ENCODE measurements around the gene MESP1.
"Not testable (repeated sequence)": the region's sequence is repeated elsewhere in the genome, so short reads cannot be mapped to it uniquely, and the experiment has no call there.

MESP1 gene

DNA sequence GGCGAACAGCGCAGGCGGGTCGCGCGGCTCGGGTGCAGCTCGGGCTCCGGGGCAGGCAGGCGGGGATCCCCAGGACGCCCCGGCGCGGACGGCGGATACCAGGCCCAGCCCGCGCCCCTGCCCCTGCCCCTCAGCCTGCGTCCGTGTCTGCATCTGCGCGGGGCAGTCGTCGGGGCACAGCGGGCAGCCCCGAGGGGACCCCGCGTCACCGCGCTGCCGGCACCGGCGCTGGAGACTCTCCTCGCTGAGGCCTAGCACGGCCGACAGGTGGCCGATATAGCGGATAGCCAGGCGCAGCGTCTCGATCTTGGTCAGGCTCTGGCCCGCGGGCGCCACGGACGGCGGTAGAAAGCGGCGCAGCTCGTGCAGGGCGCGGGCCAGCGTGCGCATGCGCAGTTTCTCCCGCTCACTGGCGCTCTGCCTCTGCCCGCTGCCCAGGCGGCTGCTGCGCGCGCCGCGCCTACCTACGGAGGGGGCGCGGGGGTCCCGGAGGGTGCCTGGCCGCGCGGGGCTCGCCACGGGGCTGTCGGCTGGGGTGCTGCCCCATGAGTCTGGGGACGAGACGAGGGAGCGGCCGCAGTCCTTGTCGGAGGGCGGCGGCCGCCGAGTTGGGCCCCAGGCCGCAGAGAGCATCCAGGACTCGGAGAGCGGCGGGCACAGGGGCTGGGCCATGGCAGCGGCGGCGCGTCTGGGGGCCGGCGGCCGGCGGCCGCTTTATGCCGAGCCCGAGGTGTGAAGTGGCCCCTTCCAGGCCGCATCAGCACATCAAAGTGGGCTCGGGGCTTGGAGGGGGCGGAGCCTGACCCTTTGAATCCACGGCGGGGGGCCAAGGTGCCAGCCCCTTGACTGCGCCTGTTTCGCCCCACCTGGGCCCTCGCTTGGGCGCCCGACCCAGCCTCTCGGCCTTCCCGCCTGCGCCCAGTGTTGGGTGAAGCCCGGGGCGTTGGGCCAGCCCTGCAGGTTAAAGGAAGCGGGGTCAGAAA lies at the start of gene MESP1:
Gene MESP1 (minus strand): TSS at position 690 of the 983 bp plus-strand sequence. CDS start 18 bp downstream, at position 672.
- peak; percentile 75 to 79 (median 75) for DNase-seq (ENCODE audit: low read depth in 3 of 3, low spot score in 1 of 3)

- DNase-seq (ENCODE audit: low read depth in 3 of 3, low spot score in 1 of 3) = no peak
These were observed 49.0 kb upstream of the MESP1 start for GRCh38 chr15:89799918-89800498.

GRCh38 chr15:89799011-89799911 lies 48.2 kb upstream of the MESP1 start:
- no peak for DNase-seq (ENCODE audit: low read depth in 3 of 3, low spot score in 1 of 3)

DNA sequence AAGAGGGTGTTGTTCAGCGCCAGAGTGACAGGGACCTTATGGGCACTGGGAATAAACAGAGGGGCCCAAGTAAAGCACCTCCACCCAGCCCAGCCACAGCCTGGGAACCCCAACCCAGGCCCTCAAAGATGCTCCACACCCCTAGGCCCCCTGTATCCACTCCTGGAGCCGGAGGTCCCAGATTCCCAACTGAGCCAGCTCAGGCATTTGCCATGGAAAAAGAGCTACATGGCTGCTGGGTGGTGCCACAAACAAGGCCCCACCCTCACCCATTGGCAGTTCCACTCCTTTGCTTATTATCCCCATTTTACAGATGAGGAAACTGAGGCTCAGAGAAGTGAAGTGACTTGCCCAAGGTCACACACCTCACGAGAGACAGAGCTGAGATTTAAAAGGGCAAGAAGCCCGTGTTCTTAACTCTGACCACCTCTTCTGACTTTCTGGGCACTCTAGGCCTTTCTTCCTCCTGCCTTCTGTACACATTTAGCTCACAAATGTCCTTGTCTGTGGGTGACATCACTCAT lies 46.7 kb upstream of the MESP1 start:
- DNase-seq (ENCODE audit: low read depth in 3 of 3, low spot score in 1 of 3) = no peak

- no peak for DNase-seq (ENCODE audit: low read depth in 3 of 3, low spot score in 1 of 3)
These were observed 44.9 kb upstream of the MESP1 start for GRCh38 chr15:89795996-89796395.

- DNase-seq (ENCODE audit: low read depth in 3 of 3, low spot score in 1 of 3) = no peak
These were observed 43.7 kb upstream of the MESP1 start for GRCh38 chr15:89794627-89795241.

- no peak for DNase-seq (ENCODE audit: low read depth in 3 of 3, low spot score in 1 of 3)
These were observed 41.2 kb upstream of the MESP1 start for GRCh38 chr15:89792106-89792805.

DNA sequence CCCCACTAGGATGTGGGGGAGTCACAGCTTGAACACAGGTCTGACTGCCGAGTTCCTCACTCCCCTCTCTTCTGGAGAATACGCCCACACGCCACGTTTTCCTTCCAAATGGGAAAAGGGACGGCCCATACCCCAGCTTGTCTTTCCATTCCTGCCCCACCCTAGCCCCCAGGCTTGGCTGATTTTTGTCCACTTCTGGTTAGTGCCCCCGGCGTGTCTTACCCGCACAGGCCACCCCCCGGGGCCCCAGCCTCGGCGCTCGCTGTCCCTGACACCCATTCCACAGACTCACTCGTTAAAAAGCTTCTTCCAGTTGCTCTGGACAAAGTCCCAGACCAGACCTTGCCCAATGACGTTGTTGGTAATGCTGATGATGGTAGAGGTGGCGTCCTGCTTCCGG lies 39.6 kb upstream of the MESP1 start:
- no peak for DNase-seq (ENCODE audit: low read depth in 3 of 3, low spot score in 1 of 3)

DNA sequence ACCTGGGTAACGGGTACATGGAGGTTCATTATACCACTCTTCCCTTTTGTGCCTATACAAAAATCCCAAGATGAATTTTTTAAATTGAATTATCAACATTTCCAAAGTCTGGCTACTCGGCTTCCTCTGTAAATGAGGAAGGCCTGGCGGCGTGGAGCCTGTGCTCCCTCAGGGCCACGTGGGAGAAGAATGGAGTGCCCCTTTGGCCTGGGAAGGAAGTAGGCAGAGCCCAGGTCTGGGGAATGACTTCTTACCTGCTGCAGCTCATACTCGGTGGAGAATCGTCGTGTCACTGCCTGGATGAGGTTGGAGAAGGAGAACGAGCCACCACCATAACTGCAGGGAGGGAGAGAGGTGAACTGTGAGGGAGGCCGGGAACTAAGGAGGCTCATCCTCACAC lies 39.2 kb upstream of the MESP1 start:
- no peak for DNase-seq (ENCODE audit: low read depth in 3 of 3, low spot score in 1 of 3)

DNA sequence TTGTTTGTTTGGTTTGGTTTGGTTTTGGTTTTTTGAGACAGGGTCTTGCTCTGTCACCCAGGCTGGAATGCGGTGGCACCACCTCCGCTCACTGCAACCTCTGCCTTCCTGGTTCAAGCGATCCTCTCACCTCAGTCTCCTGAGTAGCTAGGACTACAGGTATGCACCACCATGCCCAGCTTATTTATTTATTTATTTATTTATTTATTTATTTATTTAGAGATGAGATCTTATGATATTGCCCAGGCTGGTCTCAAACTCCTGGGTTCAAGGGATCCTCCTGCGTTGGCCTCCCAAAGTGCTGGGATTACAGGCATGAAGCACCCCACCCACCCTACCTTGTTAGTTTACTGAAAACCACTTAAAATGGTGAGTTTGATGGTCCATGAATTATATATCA lies 37.5 kb upstream of the MESP1 start:
- not testable (repeated sequence) for DNase-seq (ENCODE audit: low read depth in 3 of 3, low spot score in 1 of 3)

DNA sequence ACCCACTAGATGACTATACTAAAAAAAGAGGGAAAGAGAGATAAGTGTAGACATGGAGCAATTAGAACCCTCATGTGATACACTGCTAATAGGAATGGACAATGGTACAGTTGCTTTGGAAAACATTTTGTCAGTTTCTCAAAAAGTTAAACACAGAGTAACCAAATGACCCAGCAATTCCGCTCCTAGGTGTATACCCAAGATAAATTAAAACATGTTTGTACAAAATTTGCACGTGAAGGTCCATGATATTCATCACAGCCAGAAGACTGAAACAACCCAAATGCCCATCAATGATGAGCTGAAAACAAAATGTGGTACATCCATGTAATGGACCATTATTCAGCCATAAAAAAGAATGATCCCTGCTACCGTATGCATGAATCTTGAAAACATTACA lies 36.9 kb upstream of the MESP1 start:
- DNase-seq (ENCODE audit: low read depth in 3 of 3, low spot score in 1 of 3) = no peak

DNA sequence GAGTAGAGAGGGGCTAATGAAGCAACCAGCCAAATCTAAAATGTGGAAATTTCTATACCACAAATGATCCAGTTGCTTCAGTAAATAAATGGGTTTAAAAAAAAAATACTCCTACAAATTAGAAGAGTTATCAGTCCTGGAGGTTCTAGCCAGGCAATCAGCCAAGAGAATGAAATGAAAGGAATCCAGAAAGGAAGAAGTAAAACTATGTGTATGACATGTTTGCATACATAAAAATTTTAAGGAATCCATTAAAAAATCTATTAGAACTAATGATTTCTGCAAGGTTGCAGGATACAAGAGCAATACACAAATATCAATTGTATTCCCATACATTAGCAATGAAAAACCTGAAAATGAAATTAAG lies 34.7 kb upstream of the MESP1 start:
- DNase-seq (ENCODE audit: low read depth in 3 of 3, low spot score in 1 of 3) = no peak

GRCh38 chr15:89785064-89785773 lies 34.2 kb upstream of the MESP1 start:
- no peak for DNase-seq (ENCODE audit: low read depth in 3 of 3, low spot score in 1 of 3)

GRCh38 chr15:89784686-89784960 lies 33.6 kb upstream of the MESP1 start:
- DNase-seq (ENCODE audit: low read depth in 3 of 3, low spot score in 1 of 3) = no peak

DNA sequence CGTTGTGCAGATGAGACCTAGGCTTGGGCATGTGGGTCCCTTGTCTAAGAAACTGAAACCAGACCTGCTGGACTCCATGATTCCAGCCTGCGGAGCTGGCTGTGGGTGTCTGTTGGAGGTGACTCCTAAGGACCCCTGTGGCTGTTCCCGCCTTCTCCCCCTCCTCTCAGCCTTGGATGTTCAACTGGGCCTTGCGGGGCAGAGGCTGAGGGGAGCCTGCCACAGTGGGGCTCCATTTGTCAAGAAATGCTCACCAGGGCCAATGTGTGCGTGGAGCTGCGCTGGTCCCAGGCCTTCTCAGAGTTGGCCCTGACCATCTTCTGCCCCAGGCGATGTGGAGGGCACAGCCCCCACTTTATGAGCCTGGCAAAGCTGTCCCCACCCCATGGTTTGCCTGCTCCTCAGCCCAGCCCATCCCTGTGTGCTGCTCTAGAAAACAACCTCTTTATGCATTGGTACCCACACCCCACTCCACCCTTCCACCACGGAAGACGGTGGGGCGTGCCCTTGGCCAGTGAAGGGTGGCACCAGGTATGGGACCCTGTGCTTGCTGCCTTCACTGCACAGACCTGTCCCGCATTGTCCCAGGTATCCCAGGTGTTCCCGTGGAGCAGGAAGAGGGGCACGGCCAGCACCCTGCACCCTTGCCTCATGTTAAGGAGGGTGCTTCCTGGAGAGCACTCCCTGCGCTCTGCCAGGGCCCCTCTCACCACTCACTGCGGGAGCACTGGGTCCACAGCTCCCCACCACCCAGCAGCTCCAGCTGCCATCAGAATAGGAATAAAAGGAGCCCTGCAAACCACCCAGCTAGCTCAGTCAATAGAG lies 33.0 kb upstream of the MESP1 start:
- no peak for DNase-seq (ENCODE audit: low read depth in 3 of 3, low spot score in 1 of 3)

- DNase-seq (ENCODE audit: low read depth in 3 of 3, low spot score in 1 of 3) = no peak
These were observed 32.2 kb upstream of the MESP1 start for GRCh38 chr15:89783111-89783860.

- DNase-seq (ENCODE audit: low read depth in 3 of 3, low spot score in 1 of 3) = not testable (repeated sequence)
These were observed 31.5 kb upstream of the MESP1 start for GRCh38 chr15:89782619-89782950.

DNA sequence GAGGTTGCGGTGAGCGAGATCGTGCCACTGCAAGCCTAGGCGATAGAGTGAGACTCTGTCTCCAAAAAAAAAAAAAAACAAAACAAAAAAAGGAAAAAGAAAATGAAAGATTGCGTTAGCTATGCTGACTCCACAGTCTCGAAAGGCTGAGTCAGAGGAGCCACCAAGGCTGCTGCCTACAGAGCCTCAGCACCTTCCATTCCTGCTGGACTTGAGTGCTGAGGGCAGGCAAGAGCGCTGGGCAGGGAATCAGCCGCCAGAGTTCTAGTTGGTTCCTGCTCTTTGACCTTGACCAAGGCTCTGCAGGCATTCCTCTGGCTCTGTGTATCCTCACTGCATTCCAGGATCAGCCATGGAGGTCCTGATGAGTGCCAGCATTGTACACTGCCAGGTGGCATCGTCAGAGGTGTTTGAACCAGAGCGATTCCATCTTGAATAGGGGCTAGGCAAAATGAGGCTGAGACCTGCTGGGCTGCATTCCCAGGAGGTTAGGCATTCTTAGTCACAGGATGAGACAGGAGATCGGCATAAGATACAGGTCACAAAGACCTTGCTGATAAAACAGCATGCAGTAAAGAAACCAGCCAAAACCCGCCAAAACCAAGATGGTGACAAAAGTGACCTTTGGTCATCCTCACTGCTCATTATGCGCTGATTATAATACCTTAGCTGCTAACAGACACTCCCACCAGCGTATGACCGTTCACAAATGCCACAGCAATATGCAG lies 31.0 kb upstream of the MESP1 start:
- no peak for DNase-seq (ENCODE audit: low read depth in 3 of 3, low spot score in 1 of 3)
